GM19239 (cell line): Measurements from ENCODE around the gene FAM193A.
"Not testable (repeated sequence)": the region's sequence is repeated elsewhere in the genome, so short reads cannot be mapped to it uniquely, and the experiment has no call there.

ENCODE experiments used
- DNase-seq: peaks from one replicate; pipeline ENCODE4 v3.0.0; 2011; ENCODE audit warnings: low spot score; ENCODE audit not compliant: insufficient read length
- FAIRE-seq: peaks from 2 replicates; lab custom pipeline; 2011; peaks lifted over from hg19 to GRCh38; lab: Jason Lieb, UNC

FAM193A gene

GRCh38 chr4:2515830-2516550 is 20.5 kb upstream of the FAM193A start:
- DNase-seq (no peak), FAIRE-seq (no peak)

- FAIRE-seq = no peak
- no peak for DNase-seq
Measured at GRCh38 chr4:2516635-2517034, 19.8 kb upstream of the FAM193A start.

- no peak for FAIRE-seq
Measured at GRCh38 chr4:2526559-2526958, 9.9 kb upstream of the FAM193A start.

GRCh38 chr4:2534904-2535375 is 1.5 kb upstream of the FAM193A start:
- no peak for FAIRE-seq

More at GRCh38 chr4:2526559-2526958, 9.9 kb upstream of the FAM193A start:
- no peak for DNase-seq

GRCh38 chr4:2535376-2536192 is 863 bp upstream of the FAM193A start:
- FAIRE-seq = peak; percentile 82
- DNase-seq = peak; percentile 22

More at GRCh38 chr4:2534904-2535375, 1.5 kb upstream of the FAM193A start:
- no peak for DNase-seq

- DNase-seq = peak; percentile 20
Measured at GRCh38 chr4:2537011-2537830, 774 bp downstream of the FAM193A start.

GRCh38 chr4:2543580-2544191 is 7.2 kb downstream of the FAM193A start:
- DNase-seq, FAIRE-seq: not testable (repeated sequence)

More at GRCh38 chr4:2537011-2537830, 774 bp downstream of the FAM193A start:
- FAIRE-seq = peak; percentile 21

- FAIRE-seq (no peak), DNase-seq (no peak)
Measured at GRCh38 chr4:2545321-2546013, 9.0 kb downstream of the FAM193A start.

- DNase-seq = no peak
- no peak for FAIRE-seq
Measured at GRCh38 chr4:2546286-2546823, 9.9 kb downstream of the FAM193A start.

- not testable (repeated sequence) for FAIRE-seq, DNase-seq
Measured at GRCh38 chr4:2546961-2547691, 10.7 kb downstream of the FAM193A start.

GRCh38 chr4:2551118-2551517 is 14.7 kb downstream of the FAM193A start:
- FAIRE-seq = no peak
- DNase-seq = no peak

GRCh38 chr4:2552806-2553205 is 16.4 kb downstream of the FAM193A start:
- FAIRE-seq = no peak

GRCh38 chr4:2558301-2558700 is 21.9 kb downstream of the FAM193A start:
- DNase-seq = no peak
- FAIRE-seq = no peak

More at GRCh38 chr4:2552806-2553205, 16.4 kb downstream of the FAM193A start:
- DNase-seq = no peak

GRCh38 chr4:2560167-2560566 is 23.7 kb downstream of the FAM193A start:
- no peak for FAIRE-seq
- DNase-seq = no peak

GRCh38 chr4:2565533-2565932 is 29.1 kb downstream of the FAM193A start:
- FAIRE-seq = no peak
- DNase-seq = no peak

GRCh38 chr4:2570036-2570435 is 33.6 kb downstream of the FAM193A start:
- no peak for FAIRE-seq
- no peak for DNase-seq

- DNase-seq (peak; percentile 78), FAIRE-seq (peak; percentile 94)
Measured at GRCh38 chr4:2570551-2571222, 34.2 kb downstream of the FAM193A start.

- no peak for FAIRE-seq
- DNase-seq = no peak
Measured at GRCh38 chr4:2572076-2572475, 35.6 kb downstream of the FAM193A start.
